Urothelium cell line (cell line): Measurements from ENCODE around the gene PHLPP2.
"Not testable (repeated sequence)": the region's sequence is repeated elsewhere in the genome, so short reads cannot be mapped to it uniquely, and the experiment has no call there.

Experiments used
- DNase-seq: peaks from one replicate; pipeline ENCODE4 v3.0.0; 2011; ENCODE audit warnings: low spot score, mixed read lengths
- FAIRE-seq: peaks from 2 replicates; lab custom pipeline; 2011; peaks lifted over from hg19 to GRCh38; lab: Jason Lieb, UNC

The PHLPP2 gene

DNA sequence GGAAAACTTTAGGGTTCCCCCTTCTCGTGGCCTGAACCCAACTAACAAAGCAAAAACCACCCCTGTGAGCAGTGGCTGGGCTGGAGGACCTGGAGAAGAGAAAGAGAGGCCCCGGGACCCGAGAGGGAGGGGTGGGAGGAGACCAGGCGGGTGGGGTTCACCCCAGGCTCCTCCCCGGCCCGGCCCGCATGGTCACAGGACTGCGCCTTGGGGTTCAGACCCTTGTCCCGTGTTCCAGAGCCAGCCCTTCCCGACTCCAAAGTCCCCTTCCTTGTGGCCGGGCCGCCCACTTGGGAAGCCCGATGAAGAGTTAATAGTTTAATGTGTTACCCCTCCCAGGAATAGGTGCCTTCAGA, 97.7 kb downstream of the PHLPP2 start:
- DNase-seq = no peak
- no peak for FAIRE-seq

DNA sequence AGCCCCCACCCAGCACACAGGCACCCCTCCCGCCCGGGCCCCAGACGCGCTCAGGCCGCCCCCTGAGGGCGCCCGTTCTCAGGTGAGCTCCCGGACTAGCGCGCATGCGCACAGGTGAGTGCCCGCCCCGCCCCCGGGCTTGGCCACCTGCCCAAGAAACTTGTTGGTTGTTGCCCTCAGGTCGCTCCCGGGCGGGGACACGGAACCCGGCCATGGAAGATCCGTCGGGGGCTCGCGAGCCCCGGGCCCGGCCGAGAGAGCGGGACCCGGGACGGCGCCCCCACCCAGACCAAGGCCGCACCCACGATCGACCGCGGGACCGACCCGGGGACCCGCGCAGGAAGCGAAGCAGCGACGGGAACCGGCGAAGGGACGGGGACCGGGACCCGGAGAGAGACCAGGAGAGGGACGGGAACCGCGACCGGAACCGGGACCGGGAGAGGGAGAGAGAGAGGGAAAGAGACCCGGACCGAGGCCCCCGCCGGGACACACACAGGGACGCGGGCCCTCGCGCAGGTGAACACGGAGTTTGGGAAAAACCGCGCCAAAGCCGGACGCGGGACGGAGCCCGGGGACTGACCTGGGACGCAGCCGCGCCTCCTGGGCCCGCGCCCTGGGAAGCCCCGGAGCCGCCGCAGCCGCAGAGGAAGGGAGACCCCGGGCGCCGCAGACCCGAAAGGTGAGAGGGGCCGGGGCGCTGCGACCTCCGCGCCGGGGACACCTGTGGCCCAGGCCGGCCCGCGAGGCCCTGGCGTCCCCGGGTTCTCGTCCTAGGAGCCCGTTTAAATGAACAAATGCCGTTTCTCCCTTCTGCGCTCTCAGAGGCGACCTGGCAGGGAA, 98.3 kb downstream of the PHLPP2 start, which contains the start of gene MARVELD3:
Gene MARVELD3 (plus strand): TSS at position 167 of the 840 bp plus-strand sequence. CDS start 46 bp downstream, at position 213.
- no peak for DNase-seq
- FAIRE-seq = no peak

DNA sequence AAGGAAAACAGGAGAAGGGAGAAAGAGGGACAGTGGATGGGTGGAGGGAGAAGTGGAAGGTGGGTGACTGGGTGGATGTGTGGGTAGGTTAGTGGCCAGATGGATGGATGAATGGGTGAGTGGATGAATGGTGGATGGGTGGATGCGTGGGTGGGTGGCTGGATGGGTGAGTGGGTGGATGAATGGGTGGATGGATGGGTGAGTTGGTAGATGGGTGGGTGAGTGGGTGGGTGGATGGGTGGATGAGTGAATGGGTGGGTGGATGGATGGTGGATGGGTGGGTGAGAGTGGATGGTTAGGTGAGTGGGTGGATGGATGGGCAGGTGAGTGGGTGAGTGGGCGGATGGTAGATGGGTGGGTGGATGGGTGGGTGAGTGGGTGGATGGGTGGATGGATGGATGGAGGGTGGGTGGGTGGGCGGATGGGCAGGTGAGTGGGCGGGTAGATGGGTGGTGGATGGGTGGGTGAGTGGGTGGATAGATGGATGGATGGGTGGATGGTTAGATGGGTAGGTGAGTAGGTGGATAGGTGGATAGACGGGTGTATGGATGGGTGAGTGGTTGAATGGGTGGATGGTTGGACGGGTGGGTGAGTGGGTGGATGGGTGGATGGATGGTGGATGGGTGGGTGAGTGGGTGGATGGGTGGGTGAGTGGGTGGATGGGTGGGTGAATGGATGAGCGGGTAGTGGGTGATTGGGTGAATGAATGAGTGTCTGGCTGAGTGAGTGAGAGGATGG, 99.2 kb downstream of the PHLPP2 start:
- DNase-seq (no peak), FAIRE-seq (no peak)

DNA sequence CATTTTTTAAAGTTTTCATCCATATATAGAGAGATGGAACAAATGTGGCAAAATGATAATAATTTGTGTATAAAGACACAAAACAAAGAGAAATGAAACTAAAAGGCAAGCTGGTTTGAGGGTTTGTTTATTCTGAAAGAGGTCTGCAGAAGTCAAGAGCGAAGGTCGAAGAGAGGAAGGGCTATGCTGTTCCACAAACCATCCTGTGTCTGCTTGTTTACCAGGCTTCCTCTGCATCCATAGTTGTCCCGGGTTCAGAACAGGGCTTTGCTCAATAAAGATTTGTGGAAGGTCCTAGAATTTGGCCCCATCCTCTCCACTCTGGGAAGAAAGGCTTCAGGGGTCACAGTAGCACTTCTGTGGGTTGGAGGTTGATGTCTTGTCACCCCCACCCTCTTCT, 100.9 kb downstream of the PHLPP2 start:
- FAIRE-seq (no peak), DNase-seq (no peak)

DNA sequence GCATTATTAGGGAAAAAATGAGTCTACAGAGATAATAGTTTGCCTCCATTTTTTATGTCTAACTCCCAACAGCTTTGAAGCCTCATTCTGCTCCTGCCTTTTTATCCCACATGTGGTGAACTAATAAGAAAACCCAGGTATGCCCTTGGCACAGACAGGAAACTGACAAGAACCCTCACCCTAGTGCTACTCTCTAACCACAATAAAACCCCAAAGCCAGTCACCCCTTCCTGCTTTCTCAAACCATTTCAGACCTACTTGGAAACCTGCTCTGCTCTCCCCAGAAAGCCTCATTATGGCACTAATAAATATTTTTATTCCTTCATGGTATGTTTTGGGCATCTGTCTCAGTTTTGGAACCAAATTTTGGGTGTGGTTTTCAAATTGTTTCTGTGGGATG, 102.4 kb downstream of the PHLPP2 start:
- FAIRE-seq = no peak

DNA sequence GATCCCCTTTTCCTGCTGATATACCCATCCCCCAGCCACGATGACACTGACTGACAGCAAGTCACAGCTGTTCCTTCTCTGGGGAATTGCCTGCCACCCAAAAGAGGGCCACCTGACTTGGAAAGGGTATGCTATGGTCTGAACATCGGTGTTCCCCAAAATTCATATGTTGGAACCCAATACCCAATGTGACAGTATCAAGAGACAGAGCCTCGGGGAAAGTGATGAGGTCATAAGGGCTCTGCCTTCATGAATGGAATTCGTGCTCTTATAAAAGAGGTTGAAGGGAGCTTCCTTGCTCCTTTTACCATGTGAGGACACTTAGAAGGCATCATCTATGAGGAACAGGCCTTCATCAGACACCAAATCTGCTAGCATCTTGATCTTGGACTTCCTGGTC, 106.1 kb downstream of the PHLPP2 start:
- DNase-seq (no peak), FAIRE-seq (no peak)

More for the DNA sequence above, 102.4 kb downstream of the PHLPP2 start:
- no peak for DNase-seq

DNA sequence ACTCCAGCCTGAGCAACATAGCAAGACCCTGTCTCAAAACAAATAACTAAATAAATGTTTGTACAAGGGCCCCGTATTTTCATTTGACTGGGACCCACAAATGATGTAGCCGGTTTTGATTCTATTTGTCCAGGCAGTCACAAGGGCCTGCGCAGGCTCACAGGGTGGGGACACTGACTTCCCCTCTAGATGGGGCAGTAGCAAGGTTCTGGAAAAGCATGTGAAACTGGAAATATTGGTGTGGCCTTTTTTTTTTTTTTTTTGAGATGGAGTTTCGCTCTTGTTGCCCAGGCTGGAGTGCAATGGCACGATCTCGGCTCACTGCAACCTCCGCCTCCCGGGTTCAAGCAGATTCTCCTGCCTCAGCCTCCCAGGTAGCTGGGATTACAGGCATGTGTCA, 109.5 kb downstream of the PHLPP2 start:
- not testable (repeated sequence) for DNase-seq, FAIRE-seq

DNA sequence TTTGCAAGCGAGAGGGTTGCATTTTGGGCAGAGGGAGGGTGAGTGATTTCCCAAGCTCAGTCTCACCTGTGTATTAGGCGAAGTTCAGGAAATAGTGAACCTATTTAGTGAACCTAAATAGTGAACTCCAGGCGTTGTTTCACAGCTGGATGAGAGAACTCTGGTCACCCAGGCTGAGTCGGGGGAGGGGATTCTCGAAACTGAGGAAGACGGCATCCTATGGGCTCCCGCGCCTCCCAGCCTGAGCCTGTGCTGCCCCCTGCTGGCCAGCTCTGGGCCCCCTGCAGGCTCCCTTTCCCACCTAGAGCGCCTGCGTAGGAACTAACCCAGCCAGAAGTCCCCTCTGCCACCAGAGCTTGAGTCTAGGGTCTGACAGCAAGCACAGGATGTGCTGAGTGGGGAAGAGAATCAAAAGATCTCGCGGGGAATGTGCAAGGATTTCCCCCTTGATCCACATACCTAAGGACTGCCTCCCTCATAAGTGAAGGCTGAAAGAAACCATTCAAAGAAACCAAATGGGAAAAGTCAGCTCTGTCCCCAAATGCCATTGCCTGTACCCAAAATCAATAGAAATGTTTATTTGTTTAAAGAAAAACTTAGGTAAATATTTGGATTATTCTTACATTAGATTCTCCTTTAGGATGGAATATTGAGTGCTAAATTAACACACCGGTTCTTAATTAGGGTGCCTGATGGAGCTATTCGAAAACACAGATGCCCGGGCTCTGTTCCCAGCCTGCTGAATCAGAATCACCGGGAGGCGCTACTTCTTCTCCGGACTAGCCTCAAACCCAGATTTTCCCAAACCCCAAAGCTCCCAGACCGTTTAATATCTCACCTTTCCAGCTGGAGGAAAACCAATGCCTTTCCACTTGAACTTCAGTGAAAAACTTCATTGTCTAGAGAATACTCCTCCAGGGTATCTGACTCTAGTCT, 113.3 kb downstream of the PHLPP2 start:
- FAIRE-seq (no peak), DNase-seq (peak; percentile 87)

DNA sequence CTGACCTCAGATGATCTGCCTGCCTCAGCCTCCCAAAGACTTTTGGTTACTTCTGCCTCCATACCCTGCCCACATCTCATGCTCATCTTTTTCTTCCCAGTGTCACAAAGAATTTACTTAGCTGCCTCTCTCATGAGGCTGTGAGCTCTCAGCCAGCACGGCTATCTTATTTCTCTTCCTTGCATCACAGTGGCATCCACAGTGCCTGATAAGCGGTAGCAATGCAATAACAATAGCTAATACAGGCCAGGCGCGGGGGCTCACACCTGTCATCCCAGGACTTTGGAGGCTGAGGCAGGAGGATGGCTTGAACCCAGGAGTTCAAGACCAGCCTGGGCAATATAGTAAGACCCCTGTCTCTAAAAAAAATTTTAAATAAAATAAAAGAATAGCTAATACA, 114.1 kb downstream of the PHLPP2 start:
- FAIRE-seq = no peak
- DNase-seq = no peak

DNA sequence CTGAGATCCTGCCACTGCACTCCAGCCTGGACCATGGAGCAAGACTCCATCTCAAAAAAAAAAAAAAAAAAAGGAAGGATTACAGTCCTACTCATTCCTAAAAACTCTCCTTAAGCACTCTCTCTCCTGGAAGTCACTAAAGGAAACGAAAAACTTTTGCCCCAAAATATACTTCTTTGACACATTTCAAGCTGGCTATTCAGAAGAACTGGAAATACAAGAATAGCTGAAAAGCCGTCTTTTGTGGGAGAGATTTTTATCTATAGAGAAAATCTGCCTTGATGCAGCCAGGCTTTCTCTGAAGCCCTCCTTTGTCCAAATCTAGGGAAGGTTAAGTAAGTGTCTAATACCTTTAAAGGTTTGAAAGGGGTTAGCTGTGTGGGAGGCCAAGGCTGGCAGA, 115.4 kb downstream of the PHLPP2 start:
- DNase-seq (no peak), FAIRE-seq (no peak)

DNA sequence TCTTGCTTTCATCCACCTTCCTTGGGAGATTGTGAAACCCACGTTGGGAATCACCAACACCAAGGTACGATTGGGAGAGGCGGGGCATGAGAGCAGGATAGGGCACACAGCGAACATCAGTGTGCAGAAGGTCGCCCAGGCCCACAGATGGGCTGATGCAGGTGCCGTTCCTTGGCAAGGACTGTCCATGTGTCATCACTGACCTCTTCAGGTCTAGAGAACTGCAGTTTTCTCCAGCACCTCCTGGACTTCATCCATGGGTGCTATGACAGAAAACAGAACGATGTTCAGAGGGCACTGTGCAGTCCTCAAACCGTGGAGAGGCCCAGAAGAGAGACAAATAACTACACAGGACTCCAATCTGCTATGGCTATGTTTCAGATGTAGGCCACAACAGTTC, 123.7 kb downstream of the PHLPP2 start:
- FAIRE-seq (no peak), DNase-seq (no peak)

DNA sequence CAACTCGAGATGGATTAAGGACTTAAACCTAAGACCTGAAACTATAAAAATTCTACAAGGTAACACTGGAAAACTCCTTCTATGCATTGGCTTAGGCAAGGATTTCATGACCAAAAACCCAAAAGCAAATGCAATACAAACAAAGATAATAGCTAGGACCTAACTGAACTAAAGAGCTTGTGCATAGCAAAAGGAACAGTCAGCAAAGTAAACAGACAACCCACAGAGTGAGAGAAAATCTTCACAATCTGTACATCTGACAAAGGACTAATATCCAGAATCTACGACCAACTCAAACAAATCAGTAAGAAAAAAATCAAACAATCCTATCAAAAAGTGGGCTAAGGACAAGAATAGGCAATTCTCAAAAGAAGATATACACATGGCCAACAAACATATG, 126.1 kb downstream of the PHLPP2 start:
- FAIRE-seq, DNase-seq: not testable (repeated sequence)

DNA sequence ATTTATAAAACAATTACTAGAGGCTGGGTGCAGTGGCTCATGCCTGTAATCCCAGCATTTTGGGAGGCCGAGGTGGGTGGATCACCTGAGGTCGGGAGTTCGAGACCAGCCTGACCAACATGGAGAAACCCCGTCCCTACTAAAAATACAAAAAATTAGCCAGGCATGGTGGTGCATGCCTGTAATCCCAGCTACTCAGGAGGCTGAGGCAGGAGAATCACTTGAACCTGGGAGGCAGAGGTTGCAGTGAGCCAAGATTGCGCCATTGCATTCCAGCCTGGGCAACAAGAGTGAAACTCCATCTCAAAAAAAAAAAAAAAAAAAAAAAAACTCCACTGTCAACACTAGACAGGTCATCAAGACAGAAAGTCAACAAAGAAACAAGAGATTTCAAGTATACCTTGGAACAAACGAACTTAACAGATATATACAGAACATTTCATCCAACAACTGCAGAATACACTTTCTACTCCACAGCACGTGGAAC, 129.1 kb downstream of the PHLPP2 start:
- not testable (repeated sequence) for DNase-seq, FAIRE-seq
